WTC11 (cell line): ENCODE measurements around the gene SLIT3. TPM values are rescaled to one million over a fixed set of nuclear protein-coding genes. Genes with fewer than 3 reads are reported as not detected.

Experiments used
- ATAC-seq: fragments of 200-7000 bp; cut with Tn5 transposase; 2 replicates; pipeline ENCODE4 v1.10.0; 2021; ENCODE audit warnings: mild to moderate bottlenecking, moderate library complexity
- CTCF ChIA-PET: fragments of 300-600 bp; sonication (Branson Sonifier 250); formaldehyde crosslinking; loops from one replicate; lab custom pipeline; 2021; ENCODE audit warnings: antibody characterized with exemption; lab: Charles Lee
- POLR2A ChIA-PET: fragments of 350-600 bp; sonication (Branson Sonifier 250); formaldehyde crosslinking; loops from one replicate; lab custom pipeline; 2021; ENCODE audit warnings: antibody characterized with exemption; lab: Charles Lee
- DNase-seq: peaks from one replicate; pipeline ENCODE4 v3.0.0; 2021; ENCODE audit warnings: low spot score
- H3K27ac Mint-ChIP-seq: 2 replicates; pipeline ENCODE4 v1.8.0; 2021; ENCODE audit warnings: mixed read lengths
- H3K27me3 Mint-ChIP-seq: 2 replicates; pipeline ENCODE4 v1.8.0; 2021; ENCODE audit warnings: low read depth, mild to moderate bottlenecking, moderate library complexity, mixed read lengths
- H3K36me3 Mint-ChIP-seq: 2 replicates; pipeline ENCODE4 v1.8.0; 2021; ENCODE audit warnings: mixed read lengths
- H3K4me1 Mint-ChIP-seq: 2 replicates; pipeline ENCODE4 v1.8.0; 2022; ENCODE audit warnings: mixed read lengths
- H3K4me3 Mint-ChIP-seq: 2 replicates; pipeline ENCODE4 v1.8.0; 2021; ENCODE audit warnings: mild to moderate bottlenecking, moderate library complexity, mixed read lengths
- H3K9me3 Mint-ChIP-seq: 2 replicates; pipeline ENCODE4 v1.8.0; 2021; ENCODE audit warnings: mixed read lengths
- AFF4 ChIP-seq: sonication (generic); formaldehyde crosslinking; IDR thresholded peaks from 2 replicates; pipeline ENCODE4 v1.8.1; 2023; ENCODE audit warnings: mild to moderate bottlenecking, missing genetic modification reagents, borderline replicate concordance
- CREM ChIP-seq: sonication (generic); formaldehyde crosslinking; IDR thresholded peaks from 2 replicates; pipeline ENCODE4 v1.8.1; 2022; ENCODE audit warnings: mild to moderate bottlenecking, missing genetic modification reagents, moderate library complexity
- EMX1 ChIP-seq: fragments of 250-450 bp; sonication (Bioruptor Pico); IDR thresholded peaks from 2 replicates; pipeline ENCODE4 v1.8.0; 2021; ENCODE audit warnings: mild to moderate bottlenecking
- FOXK1 ChIP-seq: sonication (generic); formaldehyde crosslinking; IDR thresholded peaks from 2 replicates; pipeline ENCODE4 v1.8.0; 2022; ENCODE audit warnings: mild to moderate bottlenecking, moderate library complexity, missing genetic modification reagents
- KAT7 ChIP-seq: sonication (generic); formaldehyde crosslinking; IDR thresholded peaks from 2 replicates; pipeline ENCODE4 v1.8.1; 2023; ENCODE audit warnings: missing genetic modification reagents, mild to moderate bottlenecking, borderline replicate concordance
- NFATC4 ChIP-seq: fragments of 250-450 bp; sonication (Bioruptor Pico); IDR thresholded peaks from 2 replicates; pipeline ENCODE4 v1.9.0; 2021; ENCODE audit warnings: mild to moderate bottlenecking
- NFYB ChIP-seq: sonication (generic); formaldehyde crosslinking; conservative IDR thresholded peaks from 2 replicates; pipeline ENCODE4 v1.8.0; 2022; ENCODE audit warnings: low read depth, missing genetic modification reagents
- NR3C1 ChIP-seq: sonication (generic); formaldehyde crosslinking; conservative IDR thresholded peaks from 2 replicates; pipeline ENCODE4 v1.8.1; 2023; ENCODE audit warnings: low read depth, mild to moderate bottlenecking, missing genetic modification reagents
- TEAD1 ChIP-seq: sonication (generic); formaldehyde crosslinking; IDR thresholded peaks from 2 replicates; pipeline ENCODE4 v1.8.0; 2022; ENCODE audit warnings: mild to moderate bottlenecking, missing genetic modification reagents
- ZNF121 ChIP-seq: sonication (generic); formaldehyde crosslinking; IDR thresholded peaks from 2 replicates; pipeline ENCODE4 v1.8.0; 2023; ENCODE audit warnings: missing genetic modification reagents
- ZNF317 ChIP-seq: sonication (generic); formaldehyde crosslinking; IDR thresholded peaks from 2 replicates; pipeline ENCODE4 v1.8.1; 2023; ENCODE audit warnings: low read depth, mild to moderate bottlenecking, moderate library complexity, missing genetic modification reagents, borderline replicate concordance
- ZNF396 ChIP-seq: fragments of 250-450 bp; sonication (Bioruptor Pico); IDR thresholded peaks from 2 replicates; pipeline ENCODE4 v1.8.0; 2021; ENCODE audit warnings: mild to moderate bottlenecking, moderate library complexity, borderline replicate concordance
- ZNF671 ChIP-seq: fragments of 250-450 bp; sonication (Bioruptor Pico); IDR thresholded peaks from 2 replicates; pipeline ENCODE4 v1.8.0; 2021; ENCODE audit warnings: mild to moderate bottlenecking
- ZSCAN18 ChIP-seq: fragments of 250-450 bp; sonication (Bioruptor Pico); IDR thresholded peaks from 2 replicates; pipeline ENCODE4 v2.1.2; 2022; ENCODE audit warnings: mild to moderate bottlenecking, moderate library complexity
- total RNA-seq: library from RNA; stranded (reverse); gene quantifications from 3 replicates; pipeline ENCODE4 v1.2.3, GENCODE V29; 2021
- TF ChIP-seq, protein P1 (sequence below): fragments of 250-450 bp; sonication (Bioruptor Pico); conservative IDR thresholded peaks from 2 replicates; pipeline ENCODE4 v1.9.0; 2021; ENCODE audit warnings: mild to moderate bottlenecking
- TF ChIP-seq, protein P2 (sequence below): sonication (generic); formaldehyde crosslinking; IDR thresholded peaks from 2 replicates; pipeline ENCODE4 v1.8.1; 2023; ENCODE audit warnings: mild to moderate bottlenecking, missing genetic modification reagents
- TF ChIP-seq, protein P3 (sequence below): sonication (generic); formaldehyde crosslinking; conservative IDR thresholded peaks from 2 replicates; pipeline ENCODE4 v1.8.1; 2022; ENCODE audit warnings: mild to moderate bottlenecking, missing genetic modification reagents
- TF ChIP-seq, protein P4 (sequence below): sonication (generic); formaldehyde crosslinking; IDR thresholded peaks from 2 replicates; pipeline ENCODE4 v1.8.0; 2022; ENCODE audit warnings: mild to moderate bottlenecking, missing genetic modification reagents
- TF ChIP-seq, protein P5 (sequence below): sonication (generic); formaldehyde crosslinking; IDR thresholded peaks from 2 replicates; pipeline ENCODE4 v1.8.0; 2022; ENCODE audit warnings: mild to moderate bottlenecking, missing genetic modification reagents

The SLIT3 gene
- total RNA-seq, 1 experiment from 2014 or later: 1.9 TPM

DNA sequence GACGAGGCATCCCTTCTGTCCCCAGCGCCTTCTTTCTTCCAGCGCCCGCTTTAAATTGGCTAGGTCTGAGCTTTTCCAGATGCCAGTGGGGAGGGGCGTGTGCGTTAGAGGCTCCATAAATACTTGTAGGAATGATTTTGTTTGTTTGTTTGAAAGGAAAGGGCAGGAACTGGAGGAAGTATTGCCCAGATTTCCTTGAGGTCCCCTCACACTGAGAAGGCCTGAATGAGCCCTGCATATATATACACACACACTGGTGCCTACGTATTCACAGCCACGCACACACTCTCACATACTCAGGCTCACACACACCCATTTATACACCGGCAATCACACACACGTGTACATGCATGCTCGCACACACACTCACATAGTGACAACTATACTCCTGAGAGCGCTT, 1.0 kb upstream of the SLIT3 start (continued):
- TF ChIP-seq, protein P1, sequence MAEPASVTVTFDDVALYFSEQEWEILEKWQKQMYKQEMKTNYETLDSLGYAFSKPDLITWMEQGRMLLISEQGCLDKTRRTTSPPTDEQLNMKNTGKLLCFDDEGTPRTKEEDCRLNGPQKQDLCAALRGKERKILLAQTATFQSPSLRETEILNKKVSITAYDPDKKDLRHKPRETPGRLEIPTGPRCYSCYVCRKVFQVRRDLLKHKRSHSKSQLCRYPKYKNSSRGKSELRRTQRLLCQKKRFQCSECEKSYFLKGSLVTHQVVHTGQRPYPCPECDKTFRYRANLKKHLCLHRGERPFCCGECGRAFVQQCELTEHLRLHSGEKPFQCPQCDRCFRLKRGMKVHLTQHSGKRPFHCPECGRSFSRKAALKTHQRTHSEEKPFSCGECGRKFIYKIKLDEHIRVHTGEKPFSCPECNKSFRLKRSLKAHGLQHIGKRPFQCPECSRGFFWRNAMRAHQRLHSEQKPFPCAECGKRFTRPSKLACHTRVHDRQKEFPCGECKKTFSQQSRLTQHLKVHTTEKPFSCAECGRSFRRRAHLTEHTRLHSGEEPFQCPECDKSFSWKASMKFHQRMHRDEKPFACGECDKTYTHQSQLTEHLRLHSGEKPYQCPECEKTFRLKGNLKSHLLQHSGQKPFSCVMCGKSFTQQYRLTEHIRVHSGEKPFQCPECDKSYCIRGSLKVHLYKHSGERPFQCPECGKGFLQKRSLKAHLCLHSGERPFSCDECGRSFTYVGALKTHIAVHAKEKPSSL: no peak
- no peak for TF ChIP-seq KAT7 (CRISPR knock-in tag)

DNA sequence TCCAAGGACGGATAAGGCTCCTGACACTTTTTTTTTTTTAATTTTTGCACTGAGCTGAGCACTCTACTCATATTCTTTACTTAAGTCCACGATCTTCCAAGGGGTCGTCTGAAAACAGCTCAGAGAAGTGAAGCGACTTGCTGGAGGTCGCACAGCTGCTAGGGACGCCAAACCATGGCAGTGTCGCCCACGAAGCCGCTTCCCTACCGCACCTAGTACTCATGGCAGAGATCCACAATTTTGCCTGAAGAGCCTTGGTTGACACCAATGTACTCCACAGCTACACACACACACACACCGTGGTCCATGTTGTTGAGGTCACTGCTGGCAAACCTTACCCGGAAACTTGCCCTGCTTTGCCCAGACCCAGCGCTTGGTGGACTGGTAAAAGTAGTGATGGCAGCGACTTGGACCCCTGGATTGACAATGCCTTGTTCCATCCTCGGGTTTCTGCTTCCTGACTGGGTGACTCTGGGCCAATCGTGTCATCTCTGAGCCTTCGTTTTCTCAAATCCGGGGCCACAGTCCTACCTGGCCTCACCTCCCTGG, 521 bp upstream of the SLIT3 start:
- peak; percentile 5; the same call in 1 of the 2 replicates for ATAC-seq
- peaks cover 21% of the 10 kb centered on the region for H3K4me1 Mint-ChIP-seq
- TF ChIP-seq, protein P2, sequence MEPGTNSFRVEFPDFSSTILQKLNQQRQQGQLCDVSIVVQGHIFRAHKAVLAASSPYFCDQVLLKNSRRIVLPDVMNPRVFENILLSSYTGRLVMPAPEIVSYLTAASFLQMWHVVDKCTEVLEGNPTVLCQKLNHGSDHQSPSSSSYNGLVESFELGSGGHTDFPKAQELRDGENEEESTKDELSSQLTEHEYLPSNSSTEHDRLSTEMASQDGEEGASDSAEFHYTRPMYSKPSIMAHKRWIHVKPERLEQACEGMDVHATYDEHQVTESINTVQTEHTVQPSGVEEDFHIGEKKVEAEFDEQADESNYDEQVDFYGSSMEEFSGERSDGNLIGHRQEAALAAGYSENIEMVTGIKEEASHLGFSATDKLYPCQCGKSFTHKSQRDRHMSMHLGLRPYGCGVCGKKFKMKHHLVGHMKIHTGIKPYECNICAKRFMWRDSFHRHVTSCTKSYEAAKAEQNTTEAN: no peak
- TF ChIP-seq TEAD1 (CRISPR knock-in tag) (no peak), NFYB (CRISPR knock-in tag) (no peak), ZNF121 (CRISPR knock-in tag) (no peak), CREM (no peak), ZNF671 (CRISPR knock-in tag) (no peak)
- TF ChIP-seq, protein P3, sequence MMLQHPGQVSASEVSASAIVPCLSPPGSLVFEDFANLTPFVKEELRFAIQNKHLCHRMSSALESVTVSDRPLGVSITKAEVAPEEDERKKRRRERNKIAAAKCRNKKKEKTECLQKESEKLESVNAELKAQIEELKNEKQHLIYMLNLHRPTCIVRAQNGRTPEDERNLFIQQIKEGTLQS (CRISPR knock-in tag): no peak
- TF ChIP-seq, protein P4, sequence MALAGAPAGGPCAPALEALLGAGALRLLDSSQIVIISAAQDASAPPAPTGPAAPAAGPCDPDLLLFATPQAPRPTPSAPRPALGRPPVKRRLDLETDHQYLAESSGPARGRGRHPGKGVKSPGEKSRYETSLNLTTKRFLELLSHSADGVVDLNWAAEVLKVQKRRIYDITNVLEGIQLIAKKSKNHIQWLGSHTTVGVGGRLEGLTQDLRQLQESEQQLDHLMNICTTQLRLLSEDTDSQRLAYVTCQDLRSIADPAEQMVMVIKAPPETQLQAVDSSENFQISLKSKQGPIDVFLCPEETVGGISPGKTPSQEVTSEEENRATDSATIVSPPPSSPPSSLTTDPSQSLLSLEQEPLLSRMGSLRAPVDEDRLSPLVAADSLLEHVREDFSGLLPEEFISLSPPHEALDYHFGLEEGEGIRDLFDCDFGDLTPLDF (CRISPR knock-in tag): no peak
- TF ChIP-seq, protein P5, sequence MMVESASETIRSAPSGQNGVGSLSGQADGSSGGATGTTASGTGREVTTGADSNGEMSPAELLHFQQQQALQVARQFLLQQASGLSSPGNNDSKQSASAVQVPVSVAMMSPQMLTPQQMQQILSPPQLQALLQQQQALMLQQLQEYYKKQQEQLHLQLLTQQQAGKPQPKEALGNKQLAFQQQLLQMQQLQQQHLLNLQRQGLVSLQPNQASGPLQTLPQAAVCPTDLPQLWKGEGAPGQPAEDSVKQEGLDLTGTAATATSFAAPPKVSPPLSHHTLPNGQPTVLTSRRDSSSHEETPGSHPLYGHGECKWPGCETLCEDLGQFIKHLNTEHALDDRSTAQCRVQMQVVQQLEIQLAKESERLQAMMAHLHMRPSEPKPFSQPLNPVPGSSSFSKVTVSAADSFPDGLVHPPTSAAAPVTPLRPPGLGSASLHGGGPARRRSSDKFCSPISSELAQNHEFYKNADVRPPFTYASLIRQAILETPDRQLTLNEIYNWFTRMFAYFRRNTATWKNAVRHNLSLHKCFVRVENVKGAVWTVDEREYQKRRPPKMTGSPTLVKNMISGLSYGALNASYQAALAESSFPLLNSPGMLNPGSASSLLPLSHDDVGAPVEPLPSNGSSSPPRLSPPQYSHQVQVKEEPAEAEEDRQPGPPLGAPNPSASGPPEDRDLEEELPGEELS (CRISPR knock-in tag): no peak
- TF ChIP-seq, all 79 proteins: peak for 0
- DNase-seq: no peak
- Mint-ChIP-seq H3K9me3 (no peaks in the 10 kb centered on the region), H3K27ac (no peak overlapping the region), H3K4me3 (peak overlapping the region; percentile 83), H3K36me3 (no peaks in the 10 kb centered on the region), H3K27me3 (peaks cover 47% of the 10 kb centered on the region)
- ChIA-PET POLR2A (no interaction called here), CTCF (interaction anchor here (0.6 to 4.1 kb wide), 8 partner anchors 15 to 395 kb away, joined by 3 to 28 read pairs (median 4); no protein-coding TSS in a partner anchor)

DNA sequence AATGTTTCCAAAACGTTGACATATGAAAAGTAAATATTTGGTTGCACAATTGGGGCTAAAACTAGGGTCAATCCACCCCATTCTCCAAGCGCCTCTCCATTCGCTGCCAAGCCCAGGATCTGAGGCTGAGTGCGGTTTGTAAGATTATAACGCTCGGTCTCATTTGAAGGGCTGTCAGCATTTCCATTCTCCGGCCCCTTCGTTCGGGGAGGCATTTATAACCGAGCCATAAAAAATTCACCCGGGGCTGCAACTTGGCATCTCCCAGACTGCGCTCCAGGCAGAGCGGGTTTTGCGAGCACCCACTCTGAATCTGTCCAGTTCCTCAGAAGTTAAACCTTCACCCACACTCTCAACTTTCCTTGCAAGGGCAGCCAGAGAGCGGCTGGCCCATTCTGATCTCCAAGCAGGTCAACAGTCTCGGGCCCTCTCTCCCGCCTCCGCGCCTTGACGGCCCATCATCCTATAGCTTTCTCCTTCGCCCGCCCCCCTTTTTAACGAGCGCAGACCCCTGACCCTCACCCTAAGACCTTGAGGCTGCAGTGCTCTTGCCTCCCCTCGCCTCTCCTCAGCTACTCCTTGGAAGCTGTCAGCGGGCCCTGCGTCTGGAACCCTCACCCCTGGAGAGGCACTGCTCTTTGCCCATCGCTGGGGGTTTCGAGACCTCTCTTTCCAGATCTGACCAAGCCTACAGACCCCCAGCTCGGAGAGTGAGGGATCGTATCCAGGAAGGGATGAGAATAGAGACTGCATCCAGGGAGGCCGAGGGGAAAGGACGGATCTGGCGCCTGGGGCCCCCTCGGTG, 1.1 kb downstream of the SLIT3 start:
- H3K4me3 Mint-ChIP-seq: peak overlapping the region; percentile 74
- no peaks in the 10 kb centered on the region for H3K36me3 Mint-ChIP-seq
- no peaks in the 10 kb centered on the region for H3K9me3 Mint-ChIP-seq
- ATAC-seq (peak; percentile 10), DNase-seq (peak; percentile 40)
- TF ChIP-seq AFF4 (no peak), ZNF396 (CRISPR knock-in tag) (no peak), ZNF317 (CRISPR knock-in tag) (no peak), NFATC4 (CRISPR knock-in tag) (no peak), FOXK1 (CRISPR knock-in tag) (no peak), NR3C1 (no peak), EMX1 (CRISPR knock-in tag) (no peak), ZSCAN18 (no peak)
- H3K27ac Mint-ChIP-seq: no peak overlapping the region
- CTCF ChIA-PET: interaction anchor here (0.6 to 4.1 kb wide), 10 partner anchors 10 to 316 kb away, joined by 3 to 28 read pairs (median 4); no protein-coding TSS in a partner anchor
- peaks cover 21% of the 10 kb centered on the region for H3K4me1 Mint-ChIP-seq
- H3K27me3 Mint-ChIP-seq: peaks cover 47% of the 10 kb centered on the region
- POLR2A ChIA-PET: no interaction called here
